GM21786 (cell line): ENCODE results near the gene MTR.
"Not testable (repeated sequence)": the region's sequence is repeated elsewhere in the genome, so short reads cannot be mapped to it uniquely, and the experiment has no call there.

ENCODE experiments used
- ATAC-seq: cut with Tn5 transposase; IDR thresholded peaks from one replicate; pipeline ENCODE4 v1.9.1; 2021; ENCODE audit not compliant: unreplicated experiment

Gene MTR

GRCh38 chr1:236895665-236896387 is 100.7 kb downstream of the MTR start:
- ATAC-seq, result no peak

- no peak for ATAC-seq
Observed at GRCh38 chr1:236896716-236897115, 101.6 kb downstream of the MTR start.

- ATAC-seq, result no peak
Observed at GRCh38 chr1:236904892-236905741, 110.0 kb downstream of the MTR start.

GRCh38 chr1:236907205-236907604 is 112.1 kb downstream of the MTR start:
- no peak for ATAC-seq

- ATAC-seq, result no peak
Observed at GRCh38 chr1:236908669-236909068, 113.6 kb downstream of the MTR start.

DNA sequence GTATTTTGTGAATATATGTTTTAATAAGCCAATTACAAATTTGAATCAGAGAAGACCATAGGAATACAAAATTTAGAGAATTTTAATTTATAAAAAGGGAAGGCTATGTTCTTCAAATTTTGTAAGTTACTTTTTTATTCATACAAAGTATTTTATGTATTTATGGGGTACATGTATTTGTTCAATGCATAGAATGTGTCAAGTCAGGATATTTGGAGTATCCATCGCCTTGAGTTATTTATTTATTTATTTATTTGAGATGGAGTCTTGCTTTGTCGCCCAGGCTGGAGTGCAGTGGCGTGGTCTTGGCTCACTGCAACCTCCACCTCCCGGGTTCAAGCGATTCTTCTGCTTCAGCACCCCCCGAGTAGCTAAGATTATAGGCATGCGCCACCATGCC is 116.0 kb downstream of the MTR start:
- not testable (repeated sequence) for ATAC-seq

DNA sequence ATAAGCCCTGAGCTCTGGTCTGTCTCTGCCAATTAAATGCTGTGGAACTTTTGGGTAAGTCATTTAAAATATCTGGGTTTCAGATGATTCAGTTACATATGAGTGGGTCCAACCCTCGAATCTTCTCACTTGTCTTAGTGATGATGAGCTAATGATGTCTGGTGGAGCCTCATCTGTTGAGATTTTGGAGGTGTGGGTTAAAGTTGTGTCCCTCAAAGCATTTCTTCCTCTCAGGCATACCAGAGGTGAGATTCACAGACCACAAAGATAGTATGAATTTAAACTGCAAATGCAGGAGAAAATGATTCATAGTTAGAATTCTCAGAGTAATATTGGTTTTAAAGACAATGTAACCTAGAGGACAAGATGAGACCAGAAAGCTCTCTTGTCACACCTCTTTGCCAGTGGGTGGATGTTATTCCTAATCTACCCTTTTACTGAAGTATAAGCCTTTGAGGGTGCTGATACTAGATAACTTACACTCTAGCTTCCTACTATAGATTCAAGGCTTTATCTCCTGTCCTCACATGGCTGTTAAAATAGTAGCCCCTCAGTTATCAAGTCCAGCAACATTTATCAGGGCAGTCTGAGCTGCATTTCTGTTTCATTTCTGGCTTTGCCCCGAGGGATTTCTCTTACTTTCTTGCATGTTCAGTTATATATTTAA is 118.4 kb downstream of the MTR start:
- no peak for ATAC-seq

- no peak for ATAC-seq
Observed at GRCh38 chr1:236914375-236914774, 119.3 kb downstream of the MTR start.

DNA sequence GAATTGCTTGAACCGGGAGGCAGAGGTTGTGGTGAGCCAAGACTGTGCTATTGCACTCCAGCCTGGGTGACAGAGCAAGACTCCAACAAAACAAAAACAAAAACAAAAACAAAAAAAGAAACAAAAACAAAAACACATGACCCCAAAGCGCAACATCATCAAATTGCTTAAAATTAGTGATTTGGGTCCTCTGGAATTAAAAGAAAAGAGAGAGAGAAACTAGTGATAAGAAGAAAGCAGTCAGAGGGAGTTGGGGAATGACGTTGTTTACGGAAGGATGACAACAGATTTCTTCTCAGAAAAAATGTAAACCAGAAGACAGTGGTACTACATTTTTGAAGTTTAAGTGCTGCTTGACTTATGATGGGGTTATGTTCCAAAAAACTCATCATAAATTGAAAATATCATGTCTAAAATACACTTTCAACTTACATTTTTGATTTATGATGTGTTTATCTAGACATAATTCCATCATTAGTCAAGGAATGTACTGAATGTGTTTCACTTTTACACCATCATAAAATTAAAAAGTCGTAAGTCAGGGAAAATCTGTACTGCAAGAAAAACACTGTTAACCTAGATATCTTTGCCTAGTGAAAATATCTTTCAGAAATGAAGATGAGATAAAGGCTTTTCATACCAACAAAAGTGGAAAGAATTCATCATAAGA is 121.2 kb downstream of the MTR start:
- ATAC-seq, result no peak

DNA sequence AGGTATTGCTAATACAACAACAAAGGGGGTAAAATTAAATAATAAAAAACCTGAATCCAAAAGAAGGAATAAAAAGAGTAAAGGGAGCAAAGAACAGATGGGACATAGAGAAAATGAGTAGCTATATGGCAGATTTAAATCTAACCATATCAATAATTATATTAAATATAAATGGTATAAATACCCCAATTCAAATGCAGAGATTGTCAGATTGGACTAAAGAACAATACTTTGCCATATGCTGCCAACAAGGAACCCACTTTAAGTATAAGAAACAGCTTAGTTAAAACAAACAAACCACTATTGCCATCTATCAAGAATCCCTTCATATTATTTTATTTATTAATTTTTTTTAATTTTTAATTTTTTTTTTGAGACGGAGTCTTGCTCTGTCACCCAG is 122.4 kb downstream of the MTR start:
- no peak for ATAC-seq

DNA sequence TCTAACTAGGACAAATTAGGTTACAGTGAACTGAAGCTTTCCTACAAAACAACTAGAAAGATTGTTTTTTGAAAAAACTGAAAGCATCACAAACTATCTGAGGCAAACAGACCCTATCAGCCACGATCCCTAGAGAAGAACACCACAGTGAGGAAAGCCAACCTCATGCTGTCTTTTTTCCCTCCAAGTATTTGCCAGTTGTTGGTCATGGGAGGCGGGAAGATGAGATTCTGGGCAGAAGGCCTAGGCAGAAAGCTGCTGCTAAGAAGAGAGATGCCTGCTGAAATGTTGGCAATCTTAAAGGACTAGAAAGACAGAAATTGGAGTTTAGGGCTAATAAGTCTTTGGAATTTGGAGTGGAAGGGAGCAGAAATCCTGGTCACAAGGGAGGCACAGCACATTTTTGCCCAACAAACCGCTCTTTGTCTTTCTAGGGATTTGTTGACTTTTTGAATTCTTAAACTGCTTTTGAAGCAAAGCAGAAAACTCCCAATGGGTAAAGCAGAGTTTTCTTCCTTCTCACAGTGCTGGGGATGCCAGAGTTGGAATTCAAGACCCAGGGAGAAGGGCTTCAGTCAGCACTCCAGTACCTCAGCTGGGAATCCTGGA is 125.3 kb downstream of the MTR start:
- no peak for ATAC-seq

- no peak for ATAC-seq
Observed at GRCh38 chr1:236921610-236922009, 126.5 kb downstream of the MTR start.

DNA sequence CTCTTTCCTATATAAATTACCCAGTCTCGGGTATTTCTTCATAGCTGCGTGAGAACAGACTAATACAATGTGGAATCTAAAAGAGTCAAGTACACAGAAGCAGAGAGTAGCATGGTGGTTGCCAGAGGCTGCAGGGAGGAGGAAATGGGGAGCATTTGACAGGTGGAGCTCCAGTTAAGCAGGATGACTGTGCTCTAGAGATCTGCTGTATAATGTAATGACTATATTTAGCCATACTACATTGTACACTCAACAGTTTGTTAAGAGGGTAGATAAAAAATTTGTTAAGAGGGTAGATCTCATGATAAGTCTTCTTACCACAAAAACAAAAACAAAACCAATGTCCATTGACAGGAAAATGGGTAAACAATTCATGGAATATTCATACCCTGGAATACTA is 127.1 kb downstream of the MTR start:
- no peak for ATAC-seq

GRCh38 chr1:236925386-236925785 is 130.3 kb downstream of the MTR start:
- ATAC-seq, result no peak

DNA sequence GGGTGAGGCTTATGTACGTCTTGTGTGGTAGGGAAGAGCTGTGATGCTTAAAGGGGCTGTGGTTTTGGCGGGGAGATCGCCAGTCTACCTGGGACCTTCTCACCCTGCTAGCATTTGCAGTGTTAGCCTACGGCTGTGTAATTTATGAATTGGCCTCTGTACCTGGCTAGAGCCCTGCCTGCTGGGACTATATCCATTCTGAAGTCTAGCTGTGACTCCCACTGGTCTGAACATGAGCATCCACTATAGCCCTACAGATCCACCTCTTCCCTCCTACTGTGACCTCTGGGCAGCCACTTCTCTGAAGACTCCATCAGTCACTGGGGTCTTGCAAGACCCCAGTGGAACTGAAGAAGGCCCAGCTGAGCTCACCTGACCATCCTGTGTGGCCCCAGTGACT is 135.4 kb downstream of the MTR start:
- no peak for ATAC-seq

- no peak for ATAC-seq
Observed at GRCh38 chr1:236938760-236939159, 143.7 kb downstream of the MTR start.

- ATAC-seq, result no peak
Observed at GRCh38 chr1:236942431-236942830, 147.3 kb downstream of the MTR start.

GRCh38 chr1:236944556-236944955 is 149.5 kb downstream of the MTR start:
- ATAC-seq, result no peak

GRCh38 chr1:236945002-236945401 is 149.9 kb downstream of the MTR start:
- ATAC-seq, result no peak

DNA sequence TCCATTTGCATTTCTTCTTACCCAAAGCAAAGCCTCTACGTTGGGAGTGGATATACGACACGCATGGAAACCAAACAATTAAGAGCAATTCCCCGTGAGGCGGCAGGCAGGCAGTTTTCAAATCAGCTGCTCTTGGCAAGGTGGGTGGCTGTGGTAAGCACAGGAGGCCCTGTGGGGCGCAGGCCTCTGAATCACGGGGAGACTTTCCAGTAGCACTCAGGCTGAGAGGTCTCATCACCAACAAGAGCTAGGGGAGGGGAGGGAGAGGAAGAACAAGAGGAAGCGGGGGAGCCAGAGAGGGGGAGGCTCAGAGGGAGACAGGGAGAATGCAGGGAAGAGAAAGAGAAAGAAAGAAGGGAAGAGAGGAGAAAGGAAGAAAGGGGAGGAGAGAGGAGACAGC is 152.7 kb downstream of the MTR start:
- no peak for ATAC-seq

DNA sequence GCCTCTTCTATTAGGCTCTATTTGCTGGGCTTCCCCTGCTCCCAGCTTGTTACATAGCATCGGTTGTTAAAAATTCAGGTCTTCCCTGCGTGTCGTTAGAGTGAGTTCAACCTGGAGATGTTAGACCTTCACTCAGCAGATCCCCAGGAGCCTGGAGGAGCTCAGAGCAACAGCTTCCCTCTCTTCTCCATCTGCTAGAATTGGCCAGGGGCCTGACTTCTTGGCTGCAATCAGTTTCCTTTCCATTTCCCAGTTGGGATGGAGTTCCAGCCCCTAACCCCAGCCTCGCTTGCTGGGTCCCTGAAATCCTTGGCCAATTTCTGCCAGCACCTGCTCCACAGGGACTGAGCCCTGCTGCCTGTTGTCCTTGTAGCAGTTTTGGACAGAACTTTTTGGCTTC is 153.3 kb downstream of the MTR start:
- ATAC-seq, result no peak
